ENCODE measurements around the gene HOXB3. TPM values are rescaled to one million over a fixed set of nuclear protein-coding genes. Genes with fewer than 3 reads are reported as not detected.

Gene HOXB3
- total and polyA plus RNA-seq, 2 of the 13 experiments (the other 11 are each of a cell fraction or from before 2014, with no cell fraction given), result not detected

DNA sequence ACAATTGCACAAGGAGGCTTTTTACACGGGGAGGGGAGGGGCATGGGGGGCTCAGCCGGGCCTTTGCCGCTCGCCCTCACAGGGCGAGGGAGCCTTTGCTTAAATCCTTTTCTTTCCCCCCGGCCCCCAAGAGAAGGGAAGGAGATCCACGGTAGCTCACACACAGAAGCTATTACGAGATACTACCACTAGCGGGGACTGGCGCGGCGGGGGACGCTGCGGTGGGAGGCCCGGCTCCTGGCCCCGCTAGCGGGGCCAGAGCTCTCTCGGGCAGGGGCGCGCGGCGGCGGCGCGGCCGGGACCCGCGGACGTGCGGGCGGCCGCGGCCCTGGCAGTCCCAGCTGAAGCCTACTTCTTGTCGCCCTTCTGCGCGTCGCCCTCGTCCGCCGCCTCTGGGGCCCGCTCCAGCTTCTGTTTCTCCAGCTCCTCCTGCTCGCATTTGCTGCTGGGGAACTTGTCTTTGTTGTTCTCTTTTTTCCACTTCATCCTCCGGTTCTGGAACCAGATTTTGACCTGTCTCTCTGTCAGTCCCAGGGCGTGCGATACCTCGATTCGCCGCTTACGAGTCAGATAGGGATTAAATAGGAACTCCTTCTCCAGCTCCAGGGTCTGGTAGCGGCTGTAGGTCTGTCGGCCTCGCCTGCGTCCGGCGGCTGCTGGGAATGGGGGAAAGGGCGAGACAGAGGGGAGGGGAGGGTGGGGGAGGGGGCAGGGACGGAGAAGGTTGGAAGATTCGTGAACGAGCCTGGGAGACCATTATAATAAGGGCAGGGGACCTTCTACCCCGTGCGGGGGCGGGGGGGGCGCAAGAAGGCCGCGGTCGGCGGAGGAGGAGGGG is 23.0 kb upstream of the HOXB3 start:
- no peak overlapping the region for H2AFZ ChIP-seq (ENCODE audit: low read length)

DNA sequence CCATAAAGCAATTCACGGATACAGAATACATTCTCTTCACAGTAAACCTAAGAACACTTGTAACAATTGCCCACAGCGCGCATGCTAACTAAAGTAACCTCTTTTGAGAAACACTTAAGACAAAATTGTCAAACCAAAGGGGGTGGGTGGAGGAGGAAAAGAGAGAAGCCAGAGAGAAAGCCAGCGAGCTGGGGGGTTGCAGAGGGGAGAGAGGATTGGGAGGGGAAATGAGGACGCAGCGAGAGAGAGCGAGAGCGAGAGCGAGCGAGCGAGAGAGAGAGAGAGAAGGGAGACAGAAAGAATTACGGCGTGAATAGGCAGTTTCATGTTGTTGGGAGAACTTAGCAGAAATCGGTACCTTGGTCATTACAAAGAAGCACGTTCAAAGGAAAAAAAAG is 22.4 kb upstream of the HOXB3 start:
- Histone ChIP-seq H3K4me2 (ENCODE audit: low read depth, low read length) (peak overlapping the region; percentile 70; the same call in 1 of the 2 replicates), H3K9me3 (ENCODE audit: low read length) (no peaks in the 10 kb centered on the region), H3K27ac (ENCODE audit: extremely low read length, insufficient read depth, low read length) (no peak overlapping the region), H3K4me1 (ENCODE audit: insufficient read depth, low read length) (peaks cover 23% of the 10 kb centered on the region), H4K20me1 (ENCODE audit: insufficient read depth, low read length) (peaks cover under 1% of the 10 kb centered on the region; the same call in 1 of the 2 replicates), H2AFZ (ENCODE audit: low read length) (no peak overlapping the region), H3K27me3 (ENCODE audit: control insufficient read depth in 1 of 2, insufficient read depth in 2 of 2, low read length in 2 of 2) (peaks cover 22 to 95% of the 10 kb centered on the region in 2 experiments), H3K79me2 (ENCODE audit: insufficient read depth, low read length) (no peaks in the 10 kb centered on the region), H3K4me3 (replicated peaks in 1 of 3; ENCODE audit: insufficient read depth in 1 of 3, low read depth in 2 of 3, low read length in 3 of 3) (no peak overlapping the region; a peak in 1 of 6 replicates), H3K9ac (ENCODE audit: insufficient read depth, low read depth, low read length) (no peak overlapping the region), H3K36me3 (replicated peaks in 1 of 2; ENCODE audit: control insufficient read depth in 1 of 2, insufficient read depth in 2 of 2, low read length in 2 of 2) (no peaks in the 10 kb centered on the region)
- BruUV-seq (replicated peaks), result no TSS peak
- in situ Hi-C loops (cut with HindIII; ENCODE audit: extremely low pct_ligation_motif_present, low pct_unique_long_range_greater_than_20kb) (loop anchor here (5.0 kb wide), 1 partner anchor 585 kb away; no protein-coding TSS in a partner anchor), intact Hi-C loops (cut with micrococcal nuclease; ENCODE audit: unreplicated experiment) (loop anchor here (2.0 kb wide), 1 partner anchor 460 kb away; no protein-coding TSS in a partner anchor)
- no peak for DNase-seq (ENCODE audit: low spot score)
- ChIA-PET CTCF (ENCODE audit: low intra/inter-chr PET ratio, low total read pairs) (interaction anchor here (1.4 kb wide), 1 partner anchor 10 kb away, joined by 4 read pairs; no protein-coding TSS in a partner anchor), POLR2A (interaction anchor here (0.8 kb wide), 1 partner anchor 24 kb away, joined by 3 read pairs; no protein-coding TSS in a partner anchor)
- 0 out of 2 replicates have a peak, but pooled peaks have one; percentile 98 for TF ChIP-seq EZH2 (conservative IDR thresholded peaks at IDR 0.05; ENCODE audit: low read depth, low read length)
- TF ChIP-seq ZNF12 (CRISPR knock-in tag; IDR thresholded peaks at IDR 0.05), result no peak
- no peak for TF ChIP-seq ZNF737 (CRISPR knock-in tag; IDR thresholded peaks at IDR 0.05; ENCODE audit: borderline replicate concordance)
- WGBS (ENCODE audit: low lambda C conversion rate), result 17% methylated on average over 15 of the region's 15 CpGs
- no peak for FAIRE-seq
- ATAC-seq, result no peak

More for the DNA sequence above, 23.0 kb upstream of the HOXB3 start:
- TF ChIP-seq EZH2 (conservative IDR thresholded peaks at IDR 0.05; ENCODE audit: low read depth, low read length), result peak; percentile 94; the same call in 1 of the 2 replicates
- TF ChIP-seq TAF1 (CRISPR knock-in tag; IDR thresholded peaks at IDR 0.05), result no peak
- 0 out of 2 replicates have a peak, but pooled peaks have one; percentile 15 for TF ChIP-seq KDM2A (CRISPR knock-in tag; IDR thresholded peaks at IDR 0.05; ENCODE audit: borderline replicate concordance, low read depth)
- Histone ChIP-seq H3K36me3 (replicated peaks in 1 of 2; ENCODE audit: control insufficient read depth in 1 of 2, insufficient read depth in 2 of 2, low read length in 2 of 2) (no peaks in the 10 kb centered on the region), H3K79me2 (ENCODE audit: insufficient read depth, low read length) (no peaks in the 10 kb centered on the region), H3K9ac (ENCODE audit: insufficient read depth, low read depth, low read length) (no peak overlapping the region), H3K27me3 (ENCODE audit: control insufficient read depth in 1 of 2, insufficient read depth in 2 of 2, low read length in 2 of 2) (peaks cover 28 to 97% of the 10 kb centered on the region in 2 experiments), H3K4me2 (ENCODE audit: low read depth, low read length) (peak overlapping the region; percentile 70), H4K20me1 (ENCODE audit: insufficient read depth, low read length) (peaks cover 6% of the 10 kb centered on the region; the same call in 1 of the 2 replicates), H3K4me1 (ENCODE audit: insufficient read depth, low read length) (peaks cover 23% of the 10 kb centered on the region), H3K9me3 (ENCODE audit: low read length) (no peaks in the 10 kb centered on the region), H3K27ac (ENCODE audit: extremely low read length, insufficient read depth, low read length) (no peak overlapping the region), H3K4me3 (replicated peaks in 1 of 3; ENCODE audit: insufficient read depth in 1 of 3, low read depth in 2 of 3, low read length in 3 of 3) (peak overlapping the region in 2 of 3 experiments; percentile 28 to 55; a peak in 1 of 6 replicates)
- ChIA-PET POLR2A (interaction anchor here (0.8 kb wide), 1 partner anchor 24 kb away, joined by 3 read pairs; no protein-coding TSS in a partner anchor), CTCF (ENCODE audit: low intra/inter-chr PET ratio, low total read pairs) (interaction anchor here (1.4 kb wide), 1 partner anchor 11 kb away, joined by 4 read pairs; no protein-coding TSS in a partner anchor)
- intact Hi-C loops (cut with micrococcal nuclease; ENCODE audit: unreplicated experiment) (loop anchor here (2.0 kb wide), 1 partner anchor 460 kb away; no protein-coding TSS in a partner anchor), in situ Hi-C loops (cut with HindIII; ENCODE audit: extremely low pct_ligation_motif_present, low pct_unique_long_range_greater_than_20kb) (loop anchor here (5.0 kb wide), 1 partner anchor 586 kb away; no protein-coding TSS in a partner anchor)
- BruUV-seq (replicated peaks), result no TSS peak
- 13% methylated on average over 40 of the region's 67 CpGs for WGBS (ENCODE audit: low lambda C conversion rate)
- ATAC-seq (peak; percentile 80), FAIRE-seq (no peak), DNase-seq (ENCODE audit: low spot score) (peak; percentile 15)
